HEK293 (cell line): ENCODE data around the gene PSMB11.

Experiments
- GLI4 ChIP-seq: fragments of 450-650 bp; formaldehyde crosslinking; IDR thresholded peaks from 2 replicates; pipeline ENCODE4 v1.5.1; 2016; ENCODE audit warnings: missing biosample characterization, missing genetic modification characterization
- HOXD13 ChIP-seq: sonication (generic); formaldehyde crosslinking; IDR thresholded peaks from 2 replicates; pipeline ENCODE4 v1.8.0; 2022; ENCODE audit warnings: missing genetic modification reagents, borderline replicate concordance
- TRIM28 ChIP-seq: IDR thresholded peaks from 2 replicates; pipeline ENCODE4 v1.6.1; 2011; ENCODE audit warnings: low read length, control low read depth, borderline replicate concordance
- YY1 ChIP-seq: fragments of 450-650 bp; formaldehyde crosslinking; IDR thresholded peaks from 2 replicates; pipeline ENCODE4 v1.5.1; 2018; ENCODE audit warnings: missing biosample characterization, missing genetic modification characterization
- ZBTB48 ChIP-seq: fragments of 450-650 bp; formaldehyde crosslinking; IDR thresholded peaks from 2 replicates; pipeline ENCODE4 v1.5.1; 2016; ENCODE audit warnings: missing biosample characterization, missing genetic modification characterization
- ZNF23 ChIP-seq: fragments of 450-650 bp; formaldehyde crosslinking; IDR thresholded peaks from 2 replicates; pipeline ENCODE4 v1.5.1; 2016; ENCODE audit warnings: missing biosample characterization, missing genetic modification characterization, borderline replicate concordance
- ZNF24 ChIP-seq: fragments of 450-650 bp; formaldehyde crosslinking; IDR thresholded peaks from 2 replicates; pipeline ENCODE4 v1.5.1; 2016; ENCODE audit warnings: missing biosample characterization, missing genetic modification characterization
- ZNF302 ChIP-seq: fragments of 450-650 bp; formaldehyde crosslinking; IDR thresholded peaks from 2 replicates; pipeline ENCODE4 v1.5.1; 2016; ENCODE audit warnings: missing biosample characterization, missing genetic modification characterization, low read depth
- ZNF311 ChIP-seq: fragments of 450-650 bp; formaldehyde crosslinking; IDR thresholded peaks from 2 replicates; pipeline ENCODE4 v1.5.1; 2017; ENCODE audit warnings: missing biosample characterization, missing genetic modification characterization, borderline replicate concordance
- TF ChIP-seq, protein P1 (sequence below): fragments of 450-650 bp; formaldehyde crosslinking; conservative IDR thresholded peaks from 2 replicates; pipeline ENCODE4 v1.5.1; 2016; ENCODE audit warnings: low read depth, missing biosample characterization, missing genetic modification characterization
- TF ChIP-seq, protein P2 (sequence below): fragments of 450-650 bp; formaldehyde crosslinking; IDR thresholded peaks from 2 replicates; pipeline ENCODE4 v1.5.1; 2016; ENCODE audit warnings: missing biosample characterization, missing genetic modification characterization
- TF ChIP-seq, protein P3 (sequence below): sonication (generic); formaldehyde crosslinking; IDR thresholded peaks from 2 replicates; pipeline ENCODE4 v1.8.1; 2022; ENCODE audit warnings: mild to moderate bottlenecking, moderate library complexity, missing genetic modification reagents

DNA sequence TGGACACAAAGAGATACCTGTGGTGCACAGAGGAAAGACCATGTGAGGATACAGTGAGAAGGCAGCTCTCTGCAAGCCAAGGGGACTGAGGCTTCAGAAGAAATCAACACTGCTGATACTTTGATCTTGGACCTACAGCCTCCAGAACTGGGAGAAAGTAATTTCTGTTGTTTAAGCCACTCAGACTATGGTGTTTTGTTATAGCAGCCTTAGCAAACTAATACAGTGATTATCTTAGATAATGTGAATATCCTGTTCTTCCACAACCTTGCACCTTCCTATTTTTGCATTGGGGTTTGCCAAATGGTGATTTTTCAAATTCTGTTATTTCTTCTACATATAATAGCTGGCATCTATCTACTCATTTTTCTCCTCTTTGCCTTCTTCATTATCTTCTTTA, 23.9 kb upstream of the PSMB11 start:
- TF ChIP-seq YY1 (tag by site-specific recombination), result no peak
- TF ChIP-seq, protein P1, sequence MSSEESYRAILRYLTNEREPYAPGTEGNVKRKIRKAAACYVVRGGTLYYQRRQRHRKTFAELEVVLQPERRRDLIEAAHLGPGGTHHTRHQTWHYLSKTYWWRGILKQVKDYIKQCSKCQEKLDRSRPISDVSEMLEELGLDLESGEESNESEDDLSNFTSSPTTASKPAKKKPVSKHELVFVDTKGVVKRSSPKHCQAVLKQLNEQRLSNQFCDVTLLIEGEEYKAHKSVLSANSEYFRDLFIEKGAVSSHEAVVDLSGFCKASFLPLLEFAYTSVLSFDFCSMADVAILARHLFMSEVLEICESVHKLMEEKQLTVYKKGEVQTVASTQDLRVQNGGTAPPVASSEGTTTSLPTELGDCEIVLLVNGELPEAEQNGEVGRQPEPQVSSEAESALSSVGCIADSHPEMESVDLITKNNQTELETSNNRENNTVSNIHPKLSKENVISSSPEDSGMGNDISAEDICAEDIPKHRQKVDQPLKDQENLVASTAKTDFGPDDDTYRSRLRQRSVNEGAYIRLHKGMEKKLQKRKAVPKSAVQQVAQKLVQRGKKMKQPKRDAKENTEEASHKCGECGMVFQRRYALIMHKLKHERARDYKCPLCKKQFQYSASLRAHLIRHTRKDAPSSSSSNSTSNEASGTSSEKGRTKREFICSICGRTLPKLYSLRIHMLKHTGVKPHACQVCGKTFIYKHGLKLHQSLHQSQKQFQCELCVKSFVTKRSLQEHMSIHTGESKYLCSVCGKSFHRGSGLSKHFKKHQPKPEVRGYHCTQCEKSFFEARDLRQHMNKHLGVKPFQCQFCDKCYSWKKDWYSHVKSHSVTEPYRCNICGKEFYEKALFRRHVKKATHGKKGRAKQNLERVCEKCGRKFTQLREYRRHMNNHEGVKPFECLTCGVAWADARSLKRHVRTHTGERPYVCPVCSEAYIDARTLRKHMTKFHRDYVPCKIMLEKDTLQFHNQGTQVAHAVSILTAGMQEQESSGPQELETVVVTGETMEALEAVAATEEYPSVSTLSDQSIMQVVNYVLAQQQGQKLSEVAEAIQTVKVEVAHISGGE, result no peak
- no peak for TF ChIP-seq ZNF302 (tag by site-specific recombination)
- TF ChIP-seq, protein P2, sequence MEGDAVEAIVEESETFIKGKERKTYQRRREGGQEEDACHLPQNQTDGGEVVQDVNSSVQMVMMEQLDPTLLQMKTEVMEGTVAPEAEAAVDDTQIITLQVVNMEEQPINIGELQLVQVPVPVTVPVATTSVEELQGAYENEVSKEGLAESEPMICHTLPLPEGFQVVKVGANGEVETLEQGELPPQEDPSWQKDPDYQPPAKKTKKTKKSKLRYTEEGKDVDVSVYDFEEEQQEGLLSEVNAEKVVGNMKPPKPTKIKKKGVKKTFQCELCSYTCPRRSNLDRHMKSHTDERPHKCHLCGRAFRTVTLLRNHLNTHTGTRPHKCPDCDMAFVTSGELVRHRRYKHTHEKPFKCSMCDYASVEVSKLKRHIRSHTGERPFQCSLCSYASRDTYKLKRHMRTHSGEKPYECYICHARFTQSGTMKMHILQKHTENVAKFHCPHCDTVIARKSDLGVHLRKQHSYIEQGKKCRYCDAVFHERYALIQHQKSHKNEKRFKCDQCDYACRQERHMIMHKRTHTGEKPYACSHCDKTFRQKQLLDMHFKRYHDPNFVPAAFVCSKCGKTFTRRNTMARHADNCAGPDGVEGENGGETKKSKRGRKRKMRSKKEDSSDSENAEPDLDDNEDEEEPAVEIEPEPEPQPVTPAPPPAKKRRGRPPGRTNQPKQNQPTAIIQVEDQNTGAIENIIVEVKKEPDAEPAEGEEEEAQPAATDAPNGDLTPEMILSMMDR (tag by site-specific recombination), result no peak
- no peak for TF ChIP-seq ZNF24 (tag by site-specific recombination)
- no peak for TF ChIP-seq HOXD13
- no peak for TF ChIP-seq ZBTB48 (tag by site-specific recombination)
- TF ChIP-seq, protein P3, sequence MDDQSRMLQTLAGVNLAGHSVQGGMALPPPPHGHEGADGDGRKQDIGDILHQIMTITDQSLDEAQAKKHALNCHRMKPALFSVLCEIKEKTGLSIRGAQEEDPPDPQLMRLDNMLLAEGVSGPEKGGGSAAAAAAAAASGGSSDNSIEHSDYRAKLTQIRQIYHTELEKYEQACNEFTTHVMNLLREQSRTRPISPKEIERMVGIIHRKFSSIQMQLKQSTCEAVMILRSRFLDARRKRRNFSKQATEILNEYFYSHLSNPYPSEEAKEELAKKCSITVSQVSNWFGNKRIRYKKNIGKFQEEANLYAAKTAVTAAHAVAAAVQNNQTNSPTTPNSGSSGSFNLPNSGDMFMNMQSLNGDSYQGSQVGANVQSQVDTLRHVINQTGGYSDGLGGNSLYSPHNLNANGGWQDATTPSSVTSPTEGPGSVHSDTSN, result no peak
- no peak for TF ChIP-seq ZNF311
- TF ChIP-seq GLI4 (tag by site-specific recombination), result no peak
- TF ChIP-seq ZNF23 (tag by site-specific recombination), result no peak
- TF ChIP-seq TRIM28, result no peak
